ENCODE measurements around the gene PLEK. TPM values are rescaled to one million over a fixed set of nuclear protein-coding genes. Genes with fewer than 3 reads are reported as not detected.

The PLEK gene
- total and polyA plus RNA-seq, 11 donors: 1.3 to 90.0 (median 3.1) TPM

- Histone ChIP-seq H3K9me3 (no peaks in the 10 kb centered on the region), H3K4me1 (peaks cover 0 to 19% (median 0%) of the 10 kb centered on the region in 12 donors), H3K27ac (no peak overlapping the region), H3K27me3 (no peaks in the 10 kb centered on the region), H3K4me3 (no peak overlapping the region), H3K36me3 (no peaks in the 10 kb centered on the region)
- ATAC-seq: no peak
- TF ChIP-seq POLR2A (IDR thresholded peaks at IDR 0.05) (no peak), CTCF (IDR thresholded peaks at IDR 0.05) (no peak)
- WGBS, 4 donors: 54 to 81% (median 69%) methylated on average over 4 of the region's 4 CpGs
- intact Hi-C loops (cut with DNase I): no loop called here
- DNase-seq: no peak
Observed at GRCh38 chr2:68412127-68412819, 47.2 kb downstream of the PLEK start.

- TF ChIP-seq CTCF (IDR thresholded peaks at IDR 0.05) (no peak), POLR2A (IDR thresholded peaks at IDR 0.05) (no peak)
- no peak for ATAC-seq
- Histone ChIP-seq H3K4me1 (peaks cover 0 to 25% (median 0%) of the 10 kb centered on the region in 12 donors), H3K4me3 (no peak overlapping the region), H3K36me3 (no peaks in the 10 kb centered on the region), H3K27me3 (no peaks in the 10 kb centered on the region), H3K9me3 (no peaks in the 10 kb centered on the region), H3K27ac (no peak overlapping the region)
- WGBS, 4 donors: 58 to 79% (median 77%) methylated on average over 2 of the region's 2 CpGs
- intact Hi-C loops (cut with DNase I): no loop called here
- DNase-seq: no peak
Observed at GRCh38 chr2:68413466-68413865, 48.4 kb downstream of the PLEK start.

- peaks cover 0 to 25% (median 0%) of the 10 kb centered on the region in 12 donors for H3K4me1 ChIP-seq
- no peak overlapping the region for H3K27ac ChIP-seq
- H3K9me3 ChIP-seq: no peaks in the 10 kb centered on the region
- ATAC-seq: no peak
- no peaks in the 10 kb centered on the region for H3K27me3 ChIP-seq
- H3K36me3 ChIP-seq: no peaks in the 10 kb centered on the region
- TF ChIP-seq CTCF (IDR thresholded peaks at IDR 0.05): no peak
- TF ChIP-seq POLR2A (IDR thresholded peaks at IDR 0.05): no peak
- H3K4me3 ChIP-seq: no peak overlapping the region
- no peak for DNase-seq
- intact Hi-C loops (cut with DNase I): no loop called here
Observed at GRCh38 chr2:68414452-68414851, 49.4 kb downstream of the PLEK start.

GRCh38 chr2:68414876-68415275, 49.8 kb downstream of the PLEK start:
- intact Hi-C loops (cut with DNase I): no loop called here
- no peaks in the 10 kb centered on the region for H3K36me3 ChIP-seq
- peaks cover 0 to 25% (median 0%) of the 10 kb centered on the region in 12 donors for H3K4me1 ChIP-seq
- DNase-seq (no peak), ATAC-seq (peak; percentile 32 to 90 (median 54))
- peak overlapping the region in 1 of 12 donors; percentile 6 for H3K27ac ChIP-seq
- H3K9me3 ChIP-seq: no peaks in the 10 kb centered on the region
- WGBS, 4 donors: 41 to 51% (median 45%) methylated on average over 3 of the region's 3 CpGs
- H3K4me3 ChIP-seq: no peak overlapping the region
- H3K27me3 ChIP-seq: no peaks in the 10 kb centered on the region
- TF ChIP-seq POLR2A (IDR thresholded peaks at IDR 0.05) (no peak), CTCF (IDR thresholded peaks at IDR 0.05) (no peak)

Data from heart left ventricle (tissue), 16 donors.